OCI-LY7 (cell line): ENCODE measurements around the gene TSPAN9. TPM values are rescaled to one million over a fixed set of nuclear protein-coding genes. Genes with fewer than 3 reads are reported as not detected.

ENCODE experiments used
- BruUV-seq: library from RNA; stranded (reverse); fragments of 400-500 nt; replicated peaks from 2 replicates; lab custom pipeline; 2021; lab: Mats Ljungman, UMichigan
- CTCF ChIA-PET: fragments of 300-600 bp; sonication (Branson Sonifier 250); formaldehyde crosslinking; loops from one replicate; lab custom pipeline; 2022; ENCODE audit warnings: antibody characterized with exemption; ENCODE audit not compliant: unreplicated experiment; lab: Charles Lee
- POLR2A ChIA-PET: fragments of 300-600 bp; sonication (Branson Sonifier 250); formaldehyde crosslinking; loops from one replicate; lab custom pipeline; 2022; ENCODE audit warnings: antibody characterized with exemption; lab: Charles Lee
- DNase-seq: peaks from one replicate; pipeline ENCODE4 v3.0.0-alpha.2; 2015; ENCODE audit warnings: low spot score
- H2AFZ ChIP-seq: fragments of 200-600 bp; sonication (generic), shearing (Covaris generic); 2 replicates; pipeline ENCODE4 v1.6.1; 2014; ENCODE audit warnings: mild to moderate bottlenecking, antibody characterized with exemption, low read length, moderate library complexity
- H3K27ac ChIP-seq: fragments of 200-600 bp; sonication (generic); 2 replicates; pipeline ENCODE4 v1.5.1; 2014; ENCODE audit warnings: mixed run types, low read depth, mild to moderate bottlenecking, moderate library complexity, low read length, inconsistent platforms; ENCODE audit not compliant: poor library complexity, severe bottlenecking
- H3K36me3 ChIP-seq: fragments of 200-600 bp; sonication (generic); 2 replicates; pipeline ENCODE4 v1.6.1; 2014; ENCODE audit warnings: mild to moderate bottlenecking, antibody characterized with exemption, low read length, moderate library complexity, mixed read lengths; ENCODE audit not compliant: insufficient read depth
- H3K4me1 ChIP-seq: fragments of 200-600 bp; sonication (generic); 2 replicates; pipeline ENCODE4 v1.5.1; 2014; ENCODE audit warnings: mild to moderate bottlenecking, low read length; ENCODE audit not compliant: insufficient read depth, poor library complexity, severe bottlenecking
- H3K4me2 ChIP-seq: fragments of 200-600 bp; sonication (generic); 2 replicates; pipeline ENCODE4 v1.6.1; 2014; ENCODE audit warnings: mild to moderate bottlenecking, low read length
- H3K4me3 ChIP-seq: fragments of 200-600 bp; sonication (generic); 2 replicates; pipeline ENCODE4 v1.5.1; 2014; ENCODE audit warnings: mild to moderate bottlenecking, low read depth, low read length; ENCODE audit not compliant: poor library complexity, severe bottlenecking
- H3K79me2 ChIP-seq: fragments of 200-600 bp; sonication (generic); 2 replicates; pipeline ENCODE4 v1.6.1; 2016; ENCODE audit warnings: low read depth, mild to moderate bottlenecking, low read length, moderate library complexity, mixed read lengths; ENCODE audit not compliant: insufficient read depth
- H3K9me2 ChIP-seq: fragments of 200-600 bp; sonication (generic); 2 replicates; pipeline ENCODE4 v1.6.1; 2016; ENCODE audit warnings: mild to moderate bottlenecking, low read length, mixed read lengths; ENCODE audit not compliant: insufficient read depth
- H3K9me3 ChIP-seq: fragments of 200-600 bp; sonication (generic); 2 replicates; pipeline ENCODE4 v1.6.1; 2014; ENCODE audit warnings: mild to moderate bottlenecking, mixed run types, low read length, mixed read lengths
- H4K20me1 ChIP-seq: fragments of 200-600 bp; sonication (generic); 2 replicates; pipeline ENCODE4 v1.6.1; 2014; ENCODE audit warnings: mild to moderate bottlenecking, antibody characterized with exemption, low read length, moderate library complexity, mixed read lengths; ENCODE audit not compliant: insufficient read depth
- CTCF ChIP-seq: fragments of 200-600 bp; sonication (generic); conservative IDR thresholded peaks from 2 replicates; pipeline ENCODE4 v1.5.1; 2014; ENCODE audit warnings: mild to moderate bottlenecking, antibody characterized with exemption, low read length, moderate library complexity, mixed read lengths
- EZH2phosphoT487 ChIP-seq: fragments of 200-600 bp; sonication (generic); IDR thresholded peaks from 2 replicates; pipeline ENCODE4 v1.6.1; 2018; ENCODE audit warnings: low read depth, borderline replicate concordance, mild to moderate bottlenecking, mixed run types, antibody characterized with exemption, low read length, moderate library complexity, mixed read lengths
- intact Hi-C: fragments of 100-400 bp; cut with micrococcal nuclease; formaldehyde crosslinking; loops from one replicate; pipeline ENCODE4 v1.10.0; 2022; ENCODE audit not compliant: unreplicated experiment
- total RNA-seq, 2 experiments: library from RNA; depleted of rRNA in 1 of 2; stranded (reverse); fragments of >200 nt in 1 of 2; shearing (Covaris generic) in 1 of 2; gene quantifications; 2 replicates each; pipeline ENCODE4 v1.2.3, GENCODE V29; 2014 to 2022

TSPAN9 gene
- total RNA-seq, 2 experiments from 2014 or later, result 0.50 to 0.74 TPM

- H4K20me1 ChIP-seq, result no peaks in the 10 kb centered on the region
- no peaks in the 10 kb centered on the region for H3K9me3 ChIP-seq
- POLR2A ChIA-PET, result no interaction called here
- H3K36me3 ChIP-seq, result no peaks in the 10 kb centered on the region
- H3K9me2 ChIP-seq, result no peaks in the 10 kb centered on the region
- no peak for TF ChIP-seq CTCF
- CTCF ChIA-PET, result no interaction called here
- intact Hi-C loops, result no loop called here
- peaks cover 11% of the 10 kb centered on the region for H3K4me1 ChIP-seq
- H2AFZ ChIP-seq, result no peak overlapping the region
- no peaks in the 10 kb centered on the region for H3K79me2 ChIP-seq
- no TSS peak for BruUV-seq
- no peak overlapping the region for H3K27ac ChIP-seq
- H3K4me3 ChIP-seq, result no peak overlapping the region
- no peak overlapping the region for H3K4me2 ChIP-seq
- no peak for DNase-seq
Observed at GRCh38 chr12:3251691-3252090, 174.5 kb downstream of the TSPAN9 start.

DNA sequence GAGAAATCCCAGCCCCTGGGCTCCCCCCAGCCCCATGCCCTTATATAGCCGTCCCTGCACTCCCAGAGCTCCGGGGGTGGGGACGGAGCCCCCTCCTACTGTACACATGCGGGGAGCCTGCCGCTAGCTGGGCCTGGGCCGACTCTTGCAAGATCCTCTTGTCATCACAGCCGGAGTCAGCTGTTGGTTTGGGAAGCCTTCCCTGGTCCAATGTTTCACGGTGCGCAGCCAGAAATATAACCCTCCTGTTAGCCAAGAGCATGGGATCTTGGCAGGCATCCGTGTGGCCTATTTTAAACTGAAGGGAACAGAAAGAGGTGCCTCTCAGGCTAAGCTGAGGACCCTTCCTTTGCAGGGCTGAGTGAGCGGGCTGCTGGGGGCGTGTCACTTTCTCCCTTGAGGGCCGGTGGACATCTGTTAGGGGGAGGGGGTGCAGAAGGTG lies 175.3 kb downstream of the TSPAN9 start:
- CTCF ChIA-PET, result interaction anchor here (0.6 kb wide), 1 partner anchor 725 kb away, joined by 3 read pairs; no protein-coding TSS in a partner anchor
- Histone ChIP-seq H3K9me3 (no peaks in the 10 kb centered on the region), H3K9me2 (no peaks in the 10 kb centered on the region), H4K20me1 (no peaks in the 10 kb centered on the region), H3K36me3 (no peaks in the 10 kb centered on the region), H2AFZ (no peak overlapping the region), H3K4me1 (peaks cover 11% of the 10 kb centered on the region), H3K4me2 (no peak overlapping the region), H3K4me3 (no peak overlapping the region), H3K27ac (no peak overlapping the region), H3K79me2 (no peaks in the 10 kb centered on the region)
- DNase-seq, result no peak
- intact Hi-C loops, result no loop called here
- POLR2A ChIA-PET, result no interaction called here
- BruUV-seq, result no TSS peak
- TF ChIP-seq EZH2phosphoT487, result no peak
- no peak for TF ChIP-seq CTCF

- Histone ChIP-seq H3K4me2 (no peak overlapping the region), H3K4me1 (peaks cover 7% of the 10 kb centered on the region), H3K9me3 (no peaks in the 10 kb centered on the region), H4K20me1 (no peaks in the 10 kb centered on the region), H3K9me2 (no peaks in the 10 kb centered on the region), H3K36me3 (no peaks in the 10 kb centered on the region), H3K27ac (no peak overlapping the region), H2AFZ (no peak overlapping the region), H3K4me3 (no peak overlapping the region), H3K79me2 (no peaks in the 10 kb centered on the region)
- intact Hi-C loops, result no loop called here
- no peak for TF ChIP-seq EZH2phosphoT487
- no peak for TF ChIP-seq CTCF
- BruUV-seq, result no TSS peak
- CTCF ChIA-PET, result no interaction called here
- DNase-seq, result no peak
- POLR2A ChIA-PET, result no interaction called here
Observed at GRCh38 chr12:3253682-3254275, 176.6 kb downstream of the TSPAN9 start.
